ENCODE measurements around the gene NDUFV1. TPM values are rescaled to one million over a fixed set of nuclear protein-coding genes. Genes with fewer than 3 reads are reported as not detected.
"Not testable (repeated sequence)": the region's sequence is repeated elsewhere in the genome, so short reads cannot be mapped to it uniquely, and the experiment has no call there.

The NDUFV1 gene
- total RNA-seq, 1 donor from 2014 or later: 182 TPM

- DNase-seq (ENCODE audit: low spot score in 2 of 2); FAIRE-seq: not testable (repeated sequence)
These were observed 15.2 kb downstream of the NDUFV1 start for GRCh38 chr11:67621928-67622327.

- not testable (repeated sequence) for FAIRE-seq; DNase-seq (ENCODE audit: low spot score in 2 of 2)
These were observed 16.2 kb downstream of the NDUFV1 start for GRCh38 chr11:67622905-67623304.

GRCh38 chr11:67623795-67624194 lies 17.1 kb downstream of the NDUFV1 start:
- not testable (repeated sequence) for FAIRE-seq; DNase-seq (ENCODE audit: low spot score in 2 of 2)

- not testable (repeated sequence) for DNase-seq (ENCODE audit: low spot score in 2 of 2); FAIRE-seq
These were observed 19.5 kb downstream of the NDUFV1 start for GRCh38 chr11:67626131-67626833.

GRCh38 chr11:67626970-67627369 lies 20.2 kb downstream of the NDUFV1 start:
- no peak for DNase-seq (ENCODE audit: low spot score in 2 of 2)
- FAIRE-seq: no peak

- DNase-seq (ENCODE audit: low spot score in 2 of 2) (no peak), FAIRE-seq (no peak)
These were observed 20.7 kb downstream of the NDUFV1 start for GRCh38 chr11:67627441-67627811.

GRCh38 chr11:67627812-67628624 lies 21.3 kb downstream of the NDUFV1 start:
- DNase-seq (ENCODE audit: low spot score in 2 of 2): no peak
- FAIRE-seq: no peak

- FAIRE-seq (no peak), DNase-seq (ENCODE audit: low spot score in 2 of 2) (no peak)
These were observed 22.1 kb downstream of the NDUFV1 start for GRCh38 chr11:67628710-67629385.

GRCh38 chr11:67629386-67630227 lies 22.9 kb downstream of the NDUFV1 start, which contains the start of gene NUDT8:
NUDT8 (minus strand) TSS chr11:67629937; CDS start chr11:67629911, 26 bp downstream.
- DNase-seq (ENCODE audit: low spot score in 2 of 2): peak; percentile 74 to 80
- no peak for FAIRE-seq

GRCh38 chr11:67630228-67630942 lies 23.6 kb downstream of the NDUFV1 start:
- DNase-seq (ENCODE audit: low spot score in 2 of 2): peak; percentile 98 to 100
- FAIRE-seq: no peak

GRCh38 chr11:67630943-67631331 lies 24.2 kb downstream of the NDUFV1 start:
- FAIRE-seq (no peak), DNase-seq (ENCODE audit: low spot score in 2 of 2) (no peak)

- DNase-seq (ENCODE audit: low spot score in 2 of 2): no peak
These were observed 24.7 kb downstream of the NDUFV1 start for GRCh38 chr11:67631411-67631810.

GRCh38 chr11:67631853-67632174 lies 25.1 kb downstream of the NDUFV1 start:
- DNase-seq (ENCODE audit: low spot score in 2 of 2) (no peak), FAIRE-seq (no peak)

More at GRCh38 chr11:67631411-67631810, 24.7 kb downstream of the NDUFV1 start:
- FAIRE-seq: no peak

- FAIRE-seq (no peak), DNase-seq (ENCODE audit: low spot score in 2 of 2) (no peak)
These were observed 25.6 kb downstream of the NDUFV1 start for GRCh38 chr11:67632175-67632981.

- no peak for FAIRE-seq
These were observed 26.4 kb downstream of the NDUFV1 start for GRCh38 chr11:67632982-67633755.

GRCh38 chr11:67633758-67634365 lies 27.1 kb downstream of the NDUFV1 start:
- DNase-seq (ENCODE audit: low spot score in 2 of 2): no peak
- no peak for FAIRE-seq

More at GRCh38 chr11:67632982-67633755, 26.4 kb downstream of the NDUFV1 start:
- no peak for DNase-seq (ENCODE audit: low spot score in 2 of 2)

All from frontal cortex (tissue), 4 donors.